SK-N-SH (cell line): ENCODE results near the gene GPC5. TPM values are rescaled to one million over a fixed set of nuclear protein-coding genes. Genes with fewer than 3 reads are reported as not detected.

ENCODE experiments used
- CTCF ChIA-PET: fragments of 300-600, 350-600 bp; formaldehyde crosslinking; extraction: SDS; loops from one replicate; lab custom pipeline; 2021; lab: Yijun Ruan, JAX
- POLR2A ChIA-PET: fragments of 350-600 bp; sonication (Branson Sonifier 250); formaldehyde crosslinking; extraction: SDS; loops from one replicate; lab custom pipeline; 2020; ENCODE audit warnings: antibody characterized with exemption, inconsistent platforms; lab: Yijun Ruan, JAX
- DNase-seq: peaks from one replicate; pipeline ENCODE4 v3.0.0; 2012
- H2AFZ ChIP-seq: fragments of 200-600 bp; sonication (generic); 2 replicates; pipeline ENCODE4 v1.8.1; 2016; ENCODE audit warnings: antibody characterized with exemption, mild to moderate bottlenecking, low read depth
- H3F3A ChIP-seq: fragments of 200-600 bp; sonication (generic); replicated peaks from 2 replicates; pipeline ENCODE3; 2016; ENCODE audit warnings: antibody characterized with exemption, mild to moderate bottlenecking; ENCODE audit not compliant: insufficient read depth
- H3K27ac ChIP-seq, 2 experiments: fragments of 200-500 bp in 1 of 2; fragments of 200-600 bp in 1 of 2; sonication (Bioruptor generic) in 1 of 2; sonication (generic), shearing (Covaris generic) in 1 of 2; 2 replicates each; pipeline versions ENCODE4 v1.5.1 to v1.6.1; 2014 to 2016; ENCODE audit warnings: low read depth in 2 of 2, inconsistent platforms in 1 of 2, low read length in 1 of 2, mild to moderate bottlenecking in 1 of 2, mixed read lengths in 1 of 2
- H3K27me3 ChIP-seq: fragments of 200-600 bp; sonication (generic), shearing (Covaris generic); 2 replicates; pipeline ENCODE4 v1.6.1; 2016; ENCODE audit warnings: mixed run types; ENCODE audit not compliant: insufficient read depth
- H3K36me3 ChIP-seq, 2 experiments: fragments of 200-500 bp in 1 of 2; fragments of 200-600 bp in 1 of 2; sonication (Bioruptor generic) in 1 of 2; sonication (generic) in 1 of 2; replicated peaks in 1 of 2; 2 replicates each; pipeline versions ENCODE3 to v1.5.1; 2014 to 2016; ENCODE audit warnings: low read length in 1 of 2, mild to moderate bottlenecking in 1 of 2; ENCODE audit not compliant: insufficient read depth in 2 of 2, control insufficient read depth in 1 of 2
- H3K4me1 ChIP-seq, 2 experiments: fragments of 200-500 bp in 1 of 2; fragments of 200-600 bp in 1 of 2; sonication (Bioruptor generic) in 1 of 2; sonication (generic), shearing (Covaris generic) in 1 of 2; 2 replicates each; pipeline versions ENCODE4 v1.5.1 to v1.6.1; 2014 to 2016; ENCODE audit warnings: low read depth in 1 of 2, low read length in 1 of 2, mixed run types in 1 of 2; ENCODE audit not compliant: insufficient read depth in 2 of 2, control insufficient read depth in 1 of 2
- H3K4me2 ChIP-seq: fragments of 200-600 bp; sonication (generic), shearing (Covaris generic); 2 replicates; pipeline ENCODE4 v1.6.1; 2017; ENCODE audit warnings: mixed run types
- H3K4me3 ChIP-seq, 2 experiments: fragments of 200-500 bp in 1 of 2; fragments of 200-600 bp in 1 of 2; sonication (Bioruptor generic) in 1 of 2; sonication (generic), shearing (Covaris generic) in 1 of 2; 2 replicates each; pipeline versions ENCODE4 v1.5.1 to v1.8.1; 2014 to 2016; ENCODE audit warnings: low read depth in 2 of 2, inconsistent platforms in 1 of 2, low read length in 1 of 2, mild to moderate bottlenecking in 1 of 2, mixed read lengths in 1 of 2, moderate library complexity in 1 of 2
- H3K79me2 ChIP-seq: fragments of 200-600 bp; sonication (generic); 2 replicates; pipeline ENCODE4 v1.8.1; 2017; ENCODE audit warnings: mild to moderate bottlenecking; ENCODE audit not compliant: insufficient read depth
- H3K9ac ChIP-seq: fragments of 200-600 bp; sonication (generic); 2 replicates; pipeline ENCODE4 v1.6.1; 2017; ENCODE audit warnings: mixed run types
- H3K9me2 ChIP-seq: fragments of 200-600 bp; sonication (generic); 2 replicates; pipeline ENCODE4 v1.6.1; 2017; ENCODE audit warnings: mixed run types
- H3K9me3 ChIP-seq: fragments of 200-600 bp; sonication (generic); 2 replicates; pipeline ENCODE4 v1.6.1; 2017; ENCODE audit warnings: mixed run types, mild to moderate bottlenecking, moderate library complexity
- H4K20me1 ChIP-seq: fragments of 200-600 bp; sonication (generic); 2 replicates; pipeline ENCODE4 v1.6.1; 2017; ENCODE audit warnings: mild to moderate bottlenecking, mixed run types; ENCODE audit not compliant: insufficient read depth
- ELF1 ChIP-seq: IDR thresholded peaks from 2 replicates; pipeline ENCODE4 v1.4.0; 2012
- FOSL2 ChIP-seq: IDR thresholded peaks from 2 replicates; pipeline ENCODE4 v1.4.0; 2012; ENCODE audit warnings: low read depth, mild to moderate bottlenecking, moderate library complexity, borderline replicate concordance
- FOXJ3 ChIP-seq: sonication (generic); formaldehyde crosslinking; IDR thresholded peaks from 2 replicates; pipeline ENCODE4 v1.5.1; 2020; ENCODE audit warnings: mild to moderate bottlenecking, missing genetic modification reagents
- FOXM1 ChIP-seq: IDR thresholded peaks from 2 replicates; pipeline ENCODE4 v1.4.0; 2012; ENCODE audit warnings: low read depth, mild to moderate bottlenecking
- GABPA ChIP-seq: IDR thresholded peaks from 2 replicates; pipeline ENCODE4 v1.4.0; 2012; ENCODE audit warnings: low read depth, mild to moderate bottlenecking
- GATA2 ChIP-seq: sonication (generic); formaldehyde crosslinking; IDR thresholded peaks from 2 replicates; pipeline ENCODE4 v1.5.0; 2020; ENCODE audit warnings: mild to moderate bottlenecking, missing genetic modification reagents
- NFIC ChIP-seq: IDR thresholded peaks from 2 replicates; pipeline ENCODE4 v1.4.0; 2012; ENCODE audit warnings: borderline replicate concordance
- NRF1 ChIP-seq: IDR thresholded peaks from 2 replicates; pipeline ENCODE4 v1.6.1; 2012; ENCODE audit warnings: low read depth, mild to moderate bottlenecking, low read length
- RAD21 ChIP-seq: IDR thresholded peaks from 2 replicates; pipeline ENCODE4 v1.6.1; 2012; ENCODE audit warnings: mild to moderate bottlenecking, low read length
- RXRA ChIP-seq: IDR thresholded peaks from 2 replicates; pipeline ENCODE4 v1.4.0; 2012; ENCODE audit warnings: low read depth, mild to moderate bottlenecking, borderline replicate concordance
- SIN3A ChIP-seq: IDR thresholded peaks from 2 replicates; pipeline ENCODE4 v1.6.1; 2012; ENCODE audit warnings: low read depth, mild to moderate bottlenecking, low read length, moderate library complexity, borderline replicate concordance
- SMC3 ChIP-seq: IDR thresholded peaks from 2 replicates; pipeline ENCODE4 v1.6.1; 2012; ENCODE audit warnings: low read depth, low read length, improper control_type of control experiment
- TAF1 ChIP-seq: IDR thresholded peaks from 2 replicates; pipeline ENCODE4 v1.6.1; 2012; ENCODE audit warnings: low read depth, mild to moderate bottlenecking, low read length, moderate library complexity, borderline replicate concordance
- USF1 ChIP-seq: IDR thresholded peaks from 2 replicates; pipeline ENCODE4 v1.4.0; 2012; ENCODE audit warnings: low read depth, borderline replicate concordance
- USF2 ChIP-seq: fragments of 150-350 bp; IDR thresholded peaks from 2 replicates; pipeline ENCODE4 v1.6.1; 2017; ENCODE audit warnings: antibody characterized with exemption, low read length, low read depth, borderline replicate concordance
- WGBS: methylation state at CpG from one replicate; pipeline ENCODE4 v1.1.6; 2017; ENCODE audit warnings: low lambda C conversion rate; 5-methylcytosine and 5-hydroxymethylcytosine counted together
- polyA plus RNA-seq, 3 experiments: library from polyadenylated mRNA; depleted of rRNA; stranded (reverse); fragments of >200 nt; gene quantifications; 2 replicates each; pipeline ENCODE4 v1.2.3, GENCODE V29; 2012
- TF ChIP-seq, protein P1 (sequence below): IDR thresholded peaks from 2 replicates; pipeline ENCODE4 v1.4.0; 2012; ENCODE audit warnings: low read depth
- TF ChIP-seq, protein P2 (sequence below): fragments of 150-350 bp; IDR thresholded peaks from 2 replicates; pipeline ENCODE4 v1.6.1; 2016; ENCODE audit warnings: mild to moderate bottlenecking, low read depth, low read length
- TF ChIP-seq, protein P3 (sequence below): IDR thresholded peaks from 2 replicates; pipeline ENCODE4 v1.6.1; 2012; ENCODE audit warnings: mild to moderate bottlenecking, low read depth, low read length, moderate library complexity

Gene GPC5
- polyA plus RNA-seq, 1 of the 3 experiments (the other 2 are of a cell fraction) = 0.03 TPM

- 47% methylated on average over 4 of the region's 4 CpGs for WGBS
- Histone ChIP-seq H3K9me2 (no peaks in the 10 kb centered on the region), H4K20me1 (no peaks in the 10 kb centered on the region), H3K27ac (no peak overlapping the region), H3K9me3 (no peaks in the 10 kb centered on the region), H2AFZ (no peak overlapping the region), H3K4me1 (no peaks in the 10 kb centered on the region; a peak in 2 of 4 replicates), H3K4me3 (no peak overlapping the region), H3F3A (no peaks in the 10 kb centered on the region), H3K27me3 (no peaks in the 10 kb centered on the region), H3K36me3 (no peaks in the 10 kb centered on the region), H3K9ac (no peak overlapping the region), H3K4me2 (no peak overlapping the region), H3K79me2 (no peaks in the 10 kb centered on the region)
- ChIA-PET POLR2A (no interaction called here), CTCF (no interaction called here)
- no peak for DNase-seq
- TF ChIP-seq FOXM1 (no peak), USF1 (no peak), ELF1 (no peak), SIN3A (no peak), GABPA (no peak), RAD21 (no peak), RXRA (no peak), FOXJ3 (CRISPR knock-in tag) (no peak), FOSL2 (no peak), GATA2 (no peak), NRF1 (no peak), SMC3 (no peak), USF2 (no peak), TAF1 (no peak), NFIC (no peak)
- TF ChIP-seq, protein P1, sequence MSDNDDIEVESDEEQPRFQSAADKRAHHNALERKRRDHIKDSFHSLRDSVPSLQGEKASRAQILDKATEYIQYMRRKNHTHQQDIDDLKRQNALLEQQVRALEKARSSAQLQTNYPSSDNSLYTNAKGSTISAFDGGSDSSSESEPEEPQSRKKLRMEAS = no peak
- TF ChIP-seq, protein P2, sequence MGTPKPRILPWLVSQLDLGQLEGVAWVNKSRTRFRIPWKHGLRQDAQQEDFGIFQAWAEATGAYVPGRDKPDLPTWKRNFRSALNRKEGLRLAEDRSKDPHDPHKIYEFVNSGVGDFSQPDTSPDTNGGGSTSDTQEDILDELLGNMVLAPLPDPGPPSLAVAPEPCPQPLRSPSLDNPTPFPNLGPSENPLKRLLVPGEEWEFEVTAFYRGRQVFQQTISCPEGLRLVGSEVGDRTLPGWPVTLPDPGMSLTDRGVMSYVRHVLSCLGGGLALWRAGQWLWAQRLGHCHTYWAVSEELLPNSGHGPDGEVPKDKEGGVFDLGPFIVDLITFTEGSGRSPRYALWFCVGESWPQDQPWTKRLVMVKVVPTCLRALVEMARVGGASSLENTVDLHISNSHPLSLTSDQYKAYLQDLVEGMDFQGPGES = no peak
- TF ChIP-seq, protein P3, sequence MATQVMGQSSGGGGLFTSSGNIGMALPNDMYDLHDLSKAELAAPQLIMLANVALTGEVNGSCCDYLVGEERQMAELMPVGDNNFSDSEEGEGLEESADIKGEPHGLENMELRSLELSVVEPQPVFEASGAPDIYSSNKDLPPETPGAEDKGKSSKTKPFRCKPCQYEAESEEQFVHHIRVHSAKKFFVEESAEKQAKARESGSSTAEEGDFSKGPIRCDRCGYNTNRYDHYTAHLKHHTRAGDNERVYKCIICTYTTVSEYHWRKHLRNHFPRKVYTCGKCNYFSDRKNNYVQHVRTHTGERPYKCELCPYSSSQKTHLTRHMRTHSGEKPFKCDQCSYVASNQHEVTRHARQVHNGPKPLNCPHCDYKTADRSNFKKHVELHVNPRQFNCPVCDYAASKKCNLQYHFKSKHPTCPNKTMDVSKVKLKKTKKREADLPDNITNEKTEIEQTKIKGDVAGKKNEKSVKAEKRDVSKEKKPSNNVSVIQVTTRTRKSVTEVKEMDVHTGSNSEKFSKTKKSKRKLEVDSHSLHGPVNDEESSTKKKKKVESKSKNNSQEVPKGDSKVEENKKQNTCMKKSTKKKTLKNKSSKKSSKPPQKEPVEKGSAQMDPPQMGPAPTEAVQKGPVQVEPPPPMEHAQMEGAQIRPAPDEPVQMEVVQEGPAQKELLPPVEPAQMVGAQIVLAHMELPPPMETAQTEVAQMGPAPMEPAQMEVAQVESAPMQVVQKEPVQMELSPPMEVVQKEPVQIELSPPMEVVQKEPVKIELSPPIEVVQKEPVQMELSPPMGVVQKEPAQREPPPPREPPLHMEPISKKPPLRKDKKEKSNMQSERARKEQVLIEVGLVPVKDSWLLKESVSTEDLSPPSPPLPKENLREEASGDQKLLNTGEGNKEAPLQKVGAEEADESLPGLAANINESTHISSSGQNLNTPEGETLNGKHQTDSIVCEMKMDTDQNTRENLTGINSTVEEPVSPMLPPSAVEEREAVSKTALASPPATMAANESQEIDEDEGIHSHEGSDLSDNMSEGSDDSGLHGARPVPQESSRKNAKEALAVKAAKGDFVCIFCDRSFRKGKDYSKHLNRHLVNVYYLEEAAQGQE = no peak
Observed at GRCh38 chr13:91986761-91987483, 588.5 kb downstream of the GPC5 start.
